ENCODE results near the gene CRHR2. TPM values are rescaled to one million over a fixed set of nuclear protein-coding genes. Genes with fewer than 3 reads are reported as not detected.

Gene CRHR2
- total RNA-seq, 1 experiment from 2014 or later, result not detected

- intact Hi-C loops (cut with micrococcal nuclease; ENCODE audit: unreplicated experiment), result no loop called here
- Histone ChIP-seq H3K4me3 (ENCODE audit: low read depth, low read length, poor library complexity, severe bottlenecking) (no peak overlapping the region), H3K9me3 (ENCODE audit: low read depth, low read length, poor library complexity, severe bottlenecking) (no peaks in the 10 kb centered on the region), H3K4me1 (ENCODE audit: insufficient read depth, low read length, poor library complexity, severe bottlenecking) (no peaks in the 10 kb centered on the region), H3K27ac (ENCODE audit: low read depth, low read length, poor library complexity, severe bottlenecking) (no peak overlapping the region), H3K36me3 (ENCODE audit: insufficient read depth, low read length, poor library complexity, severe bottlenecking) (no peaks in the 10 kb centered on the region), H3K27me3 (replicated peaks; ENCODE audit: insufficient read depth, low read depth, low read length, poor library complexity) (no peaks in the 10 kb centered on the region)
- BruUV-seq (replicated peaks), result no TSS peak
- TF ChIP-seq EZH2 (IDR thresholded peaks at IDR 0.05; ENCODE audit: borderline replicate concordance, low read depth, low read length, poor library complexity, severe bottlenecking), result no peak
- TF ChIP-seq, protein P1, sequence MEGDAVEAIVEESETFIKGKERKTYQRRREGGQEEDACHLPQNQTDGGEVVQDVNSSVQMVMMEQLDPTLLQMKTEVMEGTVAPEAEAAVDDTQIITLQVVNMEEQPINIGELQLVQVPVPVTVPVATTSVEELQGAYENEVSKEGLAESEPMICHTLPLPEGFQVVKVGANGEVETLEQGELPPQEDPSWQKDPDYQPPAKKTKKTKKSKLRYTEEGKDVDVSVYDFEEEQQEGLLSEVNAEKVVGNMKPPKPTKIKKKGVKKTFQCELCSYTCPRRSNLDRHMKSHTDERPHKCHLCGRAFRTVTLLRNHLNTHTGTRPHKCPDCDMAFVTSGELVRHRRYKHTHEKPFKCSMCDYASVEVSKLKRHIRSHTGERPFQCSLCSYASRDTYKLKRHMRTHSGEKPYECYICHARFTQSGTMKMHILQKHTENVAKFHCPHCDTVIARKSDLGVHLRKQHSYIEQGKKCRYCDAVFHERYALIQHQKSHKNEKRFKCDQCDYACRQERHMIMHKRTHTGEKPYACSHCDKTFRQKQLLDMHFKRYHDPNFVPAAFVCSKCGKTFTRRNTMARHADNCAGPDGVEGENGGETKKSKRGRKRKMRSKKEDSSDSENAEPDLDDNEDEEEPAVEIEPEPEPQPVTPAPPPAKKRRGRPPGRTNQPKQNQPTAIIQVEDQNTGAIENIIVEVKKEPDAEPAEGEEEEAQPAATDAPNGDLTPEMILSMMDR (conservative IDR thresholded peaks at IDR 0.05; ENCODE audit: low read depth, low read length), result no peak
- DNase-seq (ENCODE audit: low spot score), result no peak
- ChIA-PET CTCF (no interaction called here), POLR2A (ENCODE audit: low non-redundant PET) (no interaction called here)
Measured at GRCh38 chr7:30661926-30662325, 20.3 kb downstream of the CRHR2 start.

- H3K36me3 ChIP-seq (ENCODE audit: insufficient read depth, low read length, poor library complexity, severe bottlenecking), result no peaks in the 10 kb centered on the region
- CTCF ChIA-PET, result no interaction called here
- BruUV-seq (replicated peaks), result no TSS peak
Measured at GRCh38 chr7:30660331-30661255, 21.7 kb downstream of the CRHR2 start.

GRCh38 chr7:30659312-30659711, 22.9 kb downstream of the CRHR2 start:
- TF ChIP-seq EZH2 (IDR thresholded peaks at IDR 0.05; ENCODE audit: borderline replicate concordance, low read depth, low read length, poor library complexity, severe bottlenecking), result no peak
- H3K4me1 ChIP-seq (ENCODE audit: insufficient read depth, low read length, poor library complexity, severe bottlenecking), result no peaks in the 10 kb centered on the region
- POLR2A ChIA-PET (ENCODE audit: low non-redundant PET), result no interaction called here
- no TSS peak for BruUV-seq (replicated peaks)
- CTCF ChIA-PET, result no interaction called here
- no peaks in the 10 kb centered on the region for H3K9me3 ChIP-seq (ENCODE audit: low read depth, low read length, poor library complexity, severe bottlenecking)
- H3K36me3 ChIP-seq (ENCODE audit: insufficient read depth, low read length, poor library complexity, severe bottlenecking), result no peaks in the 10 kb centered on the region
- H3K27ac ChIP-seq (ENCODE audit: low read depth, low read length, poor library complexity, severe bottlenecking), result no peak overlapping the region
- H3K4me3 ChIP-seq (ENCODE audit: low read depth, low read length, poor library complexity, severe bottlenecking), result no peak overlapping the region
- H3K27me3 ChIP-seq (replicated peaks; ENCODE audit: insufficient read depth, low read depth, low read length, poor library complexity), result no peaks in the 10 kb centered on the region
- peak; percentile 41 for DNase-seq (ENCODE audit: low spot score)
- intact Hi-C loops (cut with micrococcal nuclease; ENCODE audit: unreplicated experiment), result no loop called here

More at GRCh38 chr7:30660331-30661255, 21.7 kb downstream of the CRHR2 start:
- intact Hi-C loops (cut with micrococcal nuclease; ENCODE audit: unreplicated experiment), result no loop called here
- POLR2A ChIA-PET (ENCODE audit: low non-redundant PET), result no interaction called here
- H3K9me3 ChIP-seq (ENCODE audit: low read depth, low read length, poor library complexity, severe bottlenecking), result no peaks in the 10 kb centered on the region
- no peak overlapping the region for H3K4me3 ChIP-seq (ENCODE audit: low read depth, low read length, poor library complexity, severe bottlenecking)
- DNase-seq (ENCODE audit: low spot score), result no peak
- TF ChIP-seq EZH2 (IDR thresholded peaks at IDR 0.05; ENCODE audit: borderline replicate concordance, low read depth, low read length, poor library complexity, severe bottlenecking), result no peak
- TF ChIP-seq, protein P1 (conservative IDR thresholded peaks at IDR 0.05; ENCODE audit: low read depth, low read length), result no peak
- H3K27ac ChIP-seq (ENCODE audit: low read depth, low read length, poor library complexity, severe bottlenecking), result no peak overlapping the region
- no peaks in the 10 kb centered on the region for H3K27me3 ChIP-seq (replicated peaks; ENCODE audit: insufficient read depth, low read depth, low read length, poor library complexity)
- H3K4me1 ChIP-seq (ENCODE audit: insufficient read depth, low read length, poor library complexity, severe bottlenecking), result no peaks in the 10 kb centered on the region

All from A673 (cell line).